IMR-90 (cell line): ENCODE measurements around the gene DENND2C. TPM values are rescaled to one million over a fixed set of nuclear protein-coding genes. Genes with fewer than 3 reads are reported as not detected.

Experiments used
- ATAC-seq: fragments of 200-7000 bp; cut with Tn5 transposase; 2 replicates; pipeline ENCODE4 v1.9.1; 2020; ENCODE audit warnings: low read depth, mild to moderate bottlenecking, moderate library complexity
- BruUV-seq: library from RNA; stranded (reverse); fragments of 400-500 nt; replicated peaks from 2 replicates; lab custom pipeline; 2021; lab: Mats Ljungman, UMichigan
- CTCF ChIA-PET: fragments of 300-600 bp; formaldehyde crosslinking; extraction: SDS; loops from one replicate; lab custom pipeline; 2021; ENCODE audit warnings: antibody characterized with exemption; lab: Yijun Ruan, JAX
- POLR2A ChIA-PET: fragments of 300-600 bp; sonication (Branson Sonifier 250); formaldehyde crosslinking; loops from one replicate; lab custom pipeline; 2022; ENCODE audit warnings: antibody characterized with exemption; ENCODE audit not compliant: unreplicated experiment; lab: Charles Lee
- DNase-seq: peaks from one replicate; pipeline ENCODE4 v3.0.0; 2013
- H2AFZ ChIP-seq: replicated peaks from 2 replicates; pipeline ENCODE3; 2013; ENCODE audit warnings: low read length, mild to moderate bottlenecking; ENCODE audit not compliant: poor library complexity
- H2AK5ac ChIP-seq: 2 replicates; pipeline ENCODE4 v1.6.1; 2013; ENCODE audit warnings: low read depth, low read length, inconsistent platforms
- H2AK9ac ChIP-seq: replicated peaks from 2 replicates; pipeline ENCODE3; 2013; ENCODE audit warnings: mild to moderate bottlenecking, low read depth, low read length, moderate library complexity; ENCODE audit not compliant: poor library complexity
- H2BK120ac ChIP-seq: 2 replicates; pipeline ENCODE4 v1.6.1; 2013; ENCODE audit warnings: low read depth, low read length, inconsistent platforms
- H2BK15ac ChIP-seq: 3 replicates; pipeline ENCODE4 v1.6.1; 2013; ENCODE audit warnings: low read depth, low read length, inconsistent platforms
- H2BK20ac ChIP-seq: 2 replicates; pipeline ENCODE4 v1.6.1; 2013; ENCODE audit warnings: low read depth, mild to moderate bottlenecking, inconsistent platforms, low read length, moderate library complexity
- H2BK5ac ChIP-seq: 2 replicates; pipeline ENCODE4 v1.6.1; 2013; ENCODE audit warnings: mild to moderate bottlenecking, low read depth, low read length, inconsistent platforms; ENCODE audit not compliant: poor library complexity, severe bottlenecking
- H3K14ac ChIP-seq: replicated peaks from 2 replicates; pipeline ENCODE4 v1.6.1; 2013; ENCODE audit warnings: low read depth, low read length, inconsistent platforms
- H3K18ac ChIP-seq: 2 replicates; pipeline ENCODE4 v1.6.1; 2013; ENCODE audit warnings: low read depth, low read length, control low read depth
- H3K23ac ChIP-seq: 2 replicates; pipeline ENCODE4 v1.6.1; 2013; ENCODE audit warnings: low read depth, low read length, inconsistent platforms
- H3K27ac ChIP-seq: 2 replicates; pipeline ENCODE4 v1.5.1; 2013; ENCODE audit warnings: mild to moderate bottlenecking, control low read depth, low read length; ENCODE audit not compliant: insufficient read depth
- H3K27me3 ChIP-seq: 2 replicates; pipeline ENCODE4 v1.6.1; 2013; ENCODE audit warnings: low read length; ENCODE audit not compliant: control insufficient read depth, insufficient read depth
- H3K36me3 ChIP-seq: 2 replicates; pipeline ENCODE4 v1.6.1; 2013; ENCODE audit warnings: low read length, mixed read lengths; ENCODE audit not compliant: control insufficient read depth, insufficient read depth
- H3K4ac ChIP-seq: 2 replicates; pipeline ENCODE4 v1.6.1; 2013; ENCODE audit warnings: low read depth, low read length, inconsistent platforms
- H3K4me1 ChIP-seq: 2 replicates; pipeline ENCODE4 v1.6.1; 2013; ENCODE audit warnings: low read length, mixed read lengths; ENCODE audit not compliant: control insufficient read depth, insufficient read depth
- H3K4me2 ChIP-seq: 2 replicates; pipeline ENCODE4 v1.6.1; 2013; ENCODE audit warnings: low read depth, mild to moderate bottlenecking, control low read depth, low read length, moderate library complexity
- H3K4me3 ChIP-seq: 2 replicates; pipeline ENCODE4 v1.5.1; 2013; ENCODE audit warnings: low read depth, mild to moderate bottlenecking, control low read depth, low read length, moderate library complexity; ENCODE audit not compliant: insufficient read depth
- H3K56ac ChIP-seq: 2 replicates; pipeline ENCODE4 v1.6.1; 2013; ENCODE audit warnings: low read length, inconsistent platforms; ENCODE audit not compliant: insufficient read depth; ENCODE audit errors: extremely low read depth
- H3K79me1 ChIP-seq, 2 experiments: 2 replicates each; pipeline ENCODE4 v1.6.1; 2013; ENCODE audit warnings: low read length in 2 of 2, inconsistent platforms in 1 of 2, low read depth in 1 of 2
- H3K9ac ChIP-seq: 2 replicates; pipeline ENCODE4 v1.6.1; 2013; ENCODE audit warnings: low read depth, low read length, control low read depth
- H3K9me1 ChIP-seq: 2 replicates; pipeline ENCODE4 v1.6.1; 2013; ENCODE audit warnings: low read length, inconsistent platforms; ENCODE audit not compliant: insufficient read depth
- H3K9me3 ChIP-seq: 2 replicates; pipeline ENCODE4 v1.6.1; 2013; ENCODE audit warnings: low read length; ENCODE audit not compliant: control insufficient read depth, insufficient read depth
- H4K20me1 ChIP-seq: 2 replicates; pipeline ENCODE4 v1.6.1; 2013; ENCODE audit warnings: low read length, inconsistent platforms; ENCODE audit not compliant: insufficient read depth
- H4K5ac ChIP-seq: 2 replicates; pipeline ENCODE4 v1.6.1; 2013; ENCODE audit warnings: mild to moderate bottlenecking, low read depth, low read length, control low read depth
- H4K8ac ChIP-seq, 2 experiments: 2 replicates each; pipeline ENCODE4 v1.6.1; 2013; ENCODE audit warnings: low read depth in 2 of 2, low read length in 2 of 2, control low read depth in 1 of 2, inconsistent platforms in 1 of 2
- H4K91ac ChIP-seq: 2 replicates; pipeline ENCODE4 v1.6.1; 2013; ENCODE audit warnings: low read depth, low read length, inconsistent platforms; ENCODE audit not compliant: insufficient read depth
- BHLHE40 ChIP-seq: fragments of 150-350 bp; IDR thresholded peaks from 2 replicates; pipeline ENCODE4 v1.6.1; 2016; ENCODE audit warnings: mild to moderate bottlenecking, low read depth, low read length
- CHD1 ChIP-seq: IDR thresholded peaks from 2 replicates; pipeline ENCODE4 v1.6.1; 2012; ENCODE audit warnings: low read depth, low read length, improper control_type of control experiment
- FOS ChIP-seq: fragments of 150-350 bp; IDR thresholded peaks from 2 replicates; pipeline ENCODE4 v1.6.1; 2016; ENCODE audit warnings: low read depth, low read length
- NFE2L2 ChIP-seq: fragments of 150-350 bp; IDR thresholded peaks from 2 replicates; pipeline ENCODE4 v1.6.1; 2016; ENCODE audit warnings: low read depth, mild to moderate bottlenecking, low read length
- POLR2A ChIP-seq: IDR thresholded peaks from 2 replicates; pipeline ENCODE4 v1.6.1; 2012; ENCODE audit warnings: mild to moderate bottlenecking, low read depth, low read length
- RCOR1 ChIP-seq: IDR thresholded peaks from 2 replicates; pipeline ENCODE4 v1.6.1; 2012; ENCODE audit warnings: mild to moderate bottlenecking, low read length, improper control_type of control experiment; ENCODE audit not compliant: insufficient replicate concordance
- RFX5 ChIP-seq: IDR thresholded peaks from 2 replicates; pipeline ENCODE4 v1.8.0; 2012; ENCODE audit warnings: low read depth, mild to moderate bottlenecking, low read length, moderate library complexity
- SMC3 ChIP-seq: fragments of 150-350 bp; IDR thresholded peaks from 2 replicates; pipeline ENCODE4 v1.6.1; 2016; ENCODE audit warnings: low read depth, mild to moderate bottlenecking, antibody characterized with exemption, low read length, moderate library complexity
- WGBS, 2 experiments: methylation state at CpG; one replicate each; pipeline versions ENCODE4 v1.1.5 to v1.1.7; 2013; ENCODE audit warnings: missing lambda C conversion rate in 2 of 2; ENCODE audit not compliant: insufficient read length in 1 of 2; ENCODE audit errors: extremely low coverage in 2 of 2; 5-methylcytosine and 5-hydroxymethylcytosine counted together
- dilution Hi-C: fragments of 300-500 bp; cut with HindIII; formaldehyde crosslinking; loops from one replicate; pipeline ENCODE4 v1.14.3; 2018; ENCODE audit warnings: low sequenced_read_pairs; ENCODE audit not compliant: unreplicated experiment
- in situ Hi-C: fragments of 300-500 bp; cut with MboI; formaldehyde crosslinking; loops from 3 replicates; pipeline ENCODE4 v1.14.3; 2019; ENCODE audit warnings: low sequenced_read_pairs, inconsistent platforms, mixed read lengths
- intact Hi-C: fragments of 100-400 bp; cut with micrococcal nuclease; formaldehyde crosslinking; loops from 2 replicates; pipeline ENCODE4 v1.10.0; 2022
- polyA plus RNA-seq, 3 experiments: library from polyadenylated mRNA; depleted of rRNA; stranded (reverse); fragments of >200 nt; gene quantifications; 2 replicates each; pipeline ENCODE4 v1.2.3, GENCODE V29; 2012; ENCODE audit warnings: low replicate concordance in 1 of 3
- total RNA-seq: library from RNA; depleted of rRNA; stranded (reverse); fragments of >200 nt; gene quantifications from 2 replicates; pipeline ENCODE4 v1.2.3, GENCODE V29; 2012
- TF ChIP-seq, protein P1 (sequence below): fragments of 150-350 bp; IDR thresholded peaks from 2 replicates; pipeline ENCODE4 v1.6.1; 2016; ENCODE audit warnings: low read depth, mild to moderate bottlenecking, low read length, moderate library complexity, borderline replicate concordance

Gene DENND2C
- total and polyA plus RNA-seq, 2 of the 4 experiments (the other 2 are of a cell fraction) = 0.58 to 2.2 TPM

DNA sequence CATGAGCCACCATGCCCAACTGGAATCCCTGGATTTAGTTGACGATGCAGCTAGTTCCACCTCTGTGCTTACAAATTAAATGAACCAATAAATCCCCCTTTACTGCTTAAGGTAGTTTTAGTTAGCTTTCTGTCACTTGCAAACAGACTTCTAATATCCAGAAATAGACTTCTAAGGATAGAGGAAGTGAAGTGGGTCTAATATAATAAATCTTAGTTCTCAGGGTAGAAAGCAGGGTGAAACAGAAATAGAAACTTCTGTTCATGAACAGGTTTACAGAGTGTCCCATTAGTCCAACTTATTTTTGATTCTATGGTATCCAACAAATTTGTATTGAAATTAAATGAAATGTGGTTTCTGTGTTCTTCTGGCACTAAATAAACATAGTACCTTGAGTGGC lies 108.5 kb downstream of the DENND2C start:
- POLR2A ChIA-PET = no interaction called here
- dilution Hi-C loops = no loop called here
- H3K9me3 ChIP-seq = no peaks in the 10 kb centered on the region
- intact Hi-C loops = loop anchor here (2.0 kb wide), 1 partner anchor 585 kb away; no protein-coding TSS in a partner anchor
- no peak overlapping the region for H4K8ac ChIP-seq
- no peaks in the 10 kb centered on the region for H3K4me1 ChIP-seq
- in situ Hi-C loops = no loop called here
- H3K4me3 ChIP-seq = no peak overlapping the region
- no peaks in the 10 kb centered on the region for H3K27me3 ChIP-seq
- H3K56ac ChIP-seq = no peak overlapping the region
- H3K18ac ChIP-seq = no peak overlapping the region
- no peak for DNase-seq
- no peak overlapping the region for H3K4ac ChIP-seq
- H3K9ac ChIP-seq = no peak overlapping the region
- no peak overlapping the region for H2BK20ac ChIP-seq
- no peaks in the 10 kb centered on the region for H4K20me1 ChIP-seq
- TF ChIP-seq RFX5 (no peak), NFE2L2 (no peak), SMC3 (no peak), CHD1 (no peak), POLR2A (no peak), FOS (no peak), RCOR1 (no peak), BHLHE40 (no peak)
- TF ChIP-seq, protein P1, sequence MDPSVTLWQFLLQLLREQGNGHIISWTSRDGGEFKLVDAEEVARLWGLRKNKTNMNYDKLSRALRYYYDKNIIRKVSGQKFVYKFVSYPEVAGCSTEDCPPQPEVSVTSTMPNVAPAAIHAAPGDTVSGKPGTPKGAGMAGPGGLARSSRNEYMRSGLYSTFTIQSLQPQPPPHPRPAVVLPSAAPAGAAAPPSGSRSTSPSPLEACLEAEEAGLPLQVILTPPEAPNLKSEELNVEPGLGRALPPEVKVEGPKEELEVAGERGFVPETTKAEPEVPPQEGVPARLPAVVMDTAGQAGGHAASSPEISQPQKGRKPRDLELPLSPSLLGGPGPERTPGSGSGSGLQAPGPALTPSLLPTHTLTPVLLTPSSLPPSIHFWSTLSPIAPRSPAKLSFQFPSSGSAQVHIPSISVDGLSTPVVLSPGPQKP = no peak
- no peaks in the 10 kb centered on the region for H3K9me1 ChIP-seq
- no peak overlapping the region for H3K14ac ChIP-seq
- H2AK5ac ChIP-seq = no peak overlapping the region
- H4K5ac ChIP-seq = no peak overlapping the region
- WGBS, 2 experiments = no CpG with 5 or more reads among the region's 1 CpG
- no peak overlapping the region for H2BK120ac ChIP-seq
- H3K36me3 ChIP-seq = peaks cover 10% of the 10 kb centered on the region
- H4K91ac ChIP-seq = no peak overlapping the region
- no peak for ATAC-seq
- no peak overlapping the region for H3K4me2 ChIP-seq
- no peak overlapping the region for H3K23ac ChIP-seq
- no TSS peak for BruUV-seq
- H2AK9ac ChIP-seq = no peak overlapping the region
- H3K27ac ChIP-seq = no peak overlapping the region
- no peak overlapping the region for H2BK5ac ChIP-seq
- H2BK15ac ChIP-seq = no peak overlapping the region
- CTCF ChIA-PET = interaction anchor here (0.6 kb wide), 1 partner anchor 395 kb away, joined by 3 read pairs; no protein-coding TSS in a partner anchor
- H2AFZ ChIP-seq = no peak overlapping the region
- H3K79me1 ChIP-seq = no peaks in the 10 kb centered on the region
